Caco-2 (cell line): ENCODE measurements around the gene HES5. TPM values are rescaled to one million over a fixed set of nuclear protein-coding genes. Genes with fewer than 3 reads are reported as not detected.

Experiments used
- BruUV-seq: library from RNA; stranded (reverse); fragments of 400-500 nt; replicated peaks from 2 replicates; lab custom pipeline; 2021; lab: Mats Ljungman, UMichigan
- CTCF ChIA-PET: fragments of 300-600 bp; sonication (Branson Sonifier 250); formaldehyde crosslinking; loops from one replicate; lab custom pipeline; 2022; ENCODE audit warnings: antibody characterized with exemption; lab: Charles Lee
- POLR2A ChIA-PET: fragments of 300-600 bp; sonication (Branson Sonifier 250); formaldehyde crosslinking; loops from one replicate; lab custom pipeline; 2022; ENCODE audit warnings: antibody characterized with exemption; lab: Charles Lee
- DNase-seq, 2 experiments: peaks; one replicate each; pipeline versions ENCODE4 v3.0.0 to v3.0.0-alpha.2; 2020 to 2022
- H3K27me3 ChIP-seq: replicated peaks from 2 replicates; pipeline ENCODE4 v1.6.0; 2011; ENCODE audit warnings: low read length; ENCODE audit not compliant: control insufficient read depth, insufficient read depth
- H3K36me3 ChIP-seq: 2 replicates; pipeline ENCODE4 v1.5.1; 2011; ENCODE audit warnings: low read length; ENCODE audit not compliant: control insufficient read depth, insufficient read depth
- H3K4me1 ChIP-seq: fragments of 250-450 bp; sonication (Bioruptor Pico); 2 replicates; pipeline ENCODE4 v1.5.1; 2020; ENCODE audit warnings: mild to moderate bottlenecking
- H3K4me3 ChIP-seq: 2 replicates; pipeline ENCODE4 v1.5.1; 2011; ENCODE audit warnings: low read depth, mild to moderate bottlenecking, control low read depth, low read length
- H3K9me3 ChIP-seq: fragments of 250-450 bp; sonication (Bioruptor Pico); 2 replicates; pipeline ENCODE4 v1.5.1; 2020; ENCODE audit warnings: mild to moderate bottlenecking, moderate library complexity
- H3K27ac Mint-ChIP-seq: one replicate; pipeline ENCODE4 v1.8.0; 2022; ENCODE audit warnings: mixed read lengths; ENCODE audit not compliant: unreplicated experiment
- H3K27me3 Mint-ChIP-seq: one replicate; pipeline ENCODE4 v1.8.0; 2022; ENCODE audit warnings: mixed read lengths; ENCODE audit not compliant: insufficient read depth, unreplicated experiment
- H3K36me3 Mint-ChIP-seq: one replicate; pipeline ENCODE4 v1.8.0; 2022; ENCODE audit warnings: mild to moderate bottlenecking, mixed read lengths; ENCODE audit not compliant: insufficient read depth, unreplicated experiment
- H3K4me1 Mint-ChIP-seq: one replicate; pipeline ENCODE4 v1.8.0; 2022; ENCODE audit warnings: low read depth, mixed read lengths; ENCODE audit not compliant: unreplicated experiment
- H3K4me3 Mint-ChIP-seq: one replicate; pipeline ENCODE4 v1.8.0; 2022; ENCODE audit warnings: mild to moderate bottlenecking, moderate library complexity, mixed read lengths; ENCODE audit not compliant: unreplicated experiment
- H3K9me3 Mint-ChIP-seq: one replicate; pipeline ENCODE4 v1.8.0; 2022; ENCODE audit warnings: mixed read lengths; ENCODE audit not compliant: unreplicated experiment
- intact Hi-C: fragments of 100-400 bp; cut with micrococcal nuclease; formaldehyde crosslinking; loops from one replicate; pipeline ENCODE4 v1.10.0; 2022; ENCODE audit not compliant: unreplicated experiment
- total RNA-seq: library from RNA; stranded (reverse); gene quantifications from 2 replicates; pipeline ENCODE4 v1.2.3, GENCODE V29; 2022
- TF ChIP-seq, protein P1 (sequence below), 2 experiments: fragments of 200-600 bp in 1 of 2; IDR thresholded peaks; 1 replicate in 1 of 2; 2 replicates in 1 of 2; pipeline versions ENCODE4 v1.5.1 to v1.8.0; 2011 to 2022; ENCODE audit warnings: antibody characterized with exemption in 1 of 2, control low read depth in 1 of 2, inconsistent platforms in 1 of 2, low read depth in 1 of 2, low read length in 1 of 2, mild to moderate bottlenecking in 1 of 2, moderate library complexity in 1 of 2; ENCODE audit not compliant: insufficient read depth in 1 of 2, severe bottlenecking in 1 of 2, unreplicated experiment in 1 of 2

Gene HES5
- total RNA-seq, 1 experiment from 2014 or later: not detected

DNA sequence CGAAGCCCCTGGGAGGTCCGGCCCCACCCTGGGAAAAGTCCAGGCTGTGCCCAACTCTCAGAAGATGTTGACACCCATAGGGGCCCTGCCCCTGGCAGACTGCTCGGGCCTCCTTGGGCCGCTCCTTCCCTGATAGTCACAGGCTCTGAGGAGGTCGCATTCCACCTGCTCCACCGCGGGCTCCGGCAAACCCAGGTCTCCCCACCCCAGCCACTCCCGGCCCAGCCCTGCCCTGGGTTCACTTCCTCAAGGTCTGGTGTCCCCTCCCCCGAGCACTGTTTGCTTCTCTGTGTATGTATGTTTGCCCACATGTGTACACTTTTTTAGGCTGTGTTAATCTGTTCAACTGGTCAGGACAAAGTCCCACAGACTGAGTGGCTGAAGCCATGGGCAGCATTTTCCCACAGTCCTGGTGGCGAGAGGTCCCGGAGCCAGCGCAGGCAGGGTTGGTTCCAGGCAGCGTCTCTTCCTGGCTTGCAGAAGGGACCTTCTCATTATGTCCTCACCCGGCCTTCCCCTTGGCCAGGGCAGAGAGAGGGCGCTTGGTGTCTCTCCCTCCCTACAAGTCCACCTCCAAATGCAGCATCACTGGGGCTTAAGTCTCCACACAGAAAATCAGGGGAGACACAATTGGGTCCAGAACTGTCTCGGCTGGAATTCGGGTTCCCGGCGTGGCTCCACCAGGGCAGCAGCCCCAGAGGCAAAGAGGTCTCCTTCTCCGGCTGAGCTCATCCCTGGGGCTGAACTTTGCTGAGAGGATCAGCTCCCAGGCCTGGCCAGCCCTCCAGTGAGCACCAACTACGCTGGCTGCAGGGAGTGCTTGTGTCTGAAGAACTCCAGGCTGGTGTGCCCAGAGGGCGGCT lies 46.0 kb upstream of the HES5 start:
- peaks cover 6% of the 10 kb centered on the region for H3K36me3 Mint-ChIP-seq
- no peak overlapping the region for H3K4me3 ChIP-seq
- H3K4me1 Mint-ChIP-seq: no peaks in the 10 kb centered on the region
- BruUV-seq: no TSS peak
- DNase-seq: peak; percentile 49 to 75
- H3K36me3 ChIP-seq: no peaks in the 10 kb centered on the region
- H3K27me3 Mint-ChIP-seq: no peaks in the 10 kb centered on the region
- CTCF ChIA-PET: no interaction called here
- POLR2A ChIA-PET: no interaction called here
- intact Hi-C loops: no loop called here
- H3K4me1 ChIP-seq: peaks cover 12% of the 10 kb centered on the region; the same call in 1 of the 2 replicates
- TF ChIP-seq, protein P1, sequence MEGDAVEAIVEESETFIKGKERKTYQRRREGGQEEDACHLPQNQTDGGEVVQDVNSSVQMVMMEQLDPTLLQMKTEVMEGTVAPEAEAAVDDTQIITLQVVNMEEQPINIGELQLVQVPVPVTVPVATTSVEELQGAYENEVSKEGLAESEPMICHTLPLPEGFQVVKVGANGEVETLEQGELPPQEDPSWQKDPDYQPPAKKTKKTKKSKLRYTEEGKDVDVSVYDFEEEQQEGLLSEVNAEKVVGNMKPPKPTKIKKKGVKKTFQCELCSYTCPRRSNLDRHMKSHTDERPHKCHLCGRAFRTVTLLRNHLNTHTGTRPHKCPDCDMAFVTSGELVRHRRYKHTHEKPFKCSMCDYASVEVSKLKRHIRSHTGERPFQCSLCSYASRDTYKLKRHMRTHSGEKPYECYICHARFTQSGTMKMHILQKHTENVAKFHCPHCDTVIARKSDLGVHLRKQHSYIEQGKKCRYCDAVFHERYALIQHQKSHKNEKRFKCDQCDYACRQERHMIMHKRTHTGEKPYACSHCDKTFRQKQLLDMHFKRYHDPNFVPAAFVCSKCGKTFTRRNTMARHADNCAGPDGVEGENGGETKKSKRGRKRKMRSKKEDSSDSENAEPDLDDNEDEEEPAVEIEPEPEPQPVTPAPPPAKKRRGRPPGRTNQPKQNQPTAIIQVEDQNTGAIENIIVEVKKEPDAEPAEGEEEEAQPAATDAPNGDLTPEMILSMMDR (IDR thresholded peaks at IDR 0.05; ENCODE audit: insufficient read depth in 1 of 2, low read depth in 1 of 2, low read length in 1 of 2, severe bottlenecking in 1 of 2, unreplicated experiment in 1 of 2): no peak
- peaks cover 16% of the 10 kb centered on the region for H3K9me3 Mint-ChIP-seq
- H3K4me3 Mint-ChIP-seq: no peak overlapping the region
- no peak overlapping the region for H3K27ac Mint-ChIP-seq
- no peaks in the 10 kb centered on the region for H3K27me3 ChIP-seq
- no peaks in the 10 kb centered on the region for H3K9me3 ChIP-seq

DNA sequence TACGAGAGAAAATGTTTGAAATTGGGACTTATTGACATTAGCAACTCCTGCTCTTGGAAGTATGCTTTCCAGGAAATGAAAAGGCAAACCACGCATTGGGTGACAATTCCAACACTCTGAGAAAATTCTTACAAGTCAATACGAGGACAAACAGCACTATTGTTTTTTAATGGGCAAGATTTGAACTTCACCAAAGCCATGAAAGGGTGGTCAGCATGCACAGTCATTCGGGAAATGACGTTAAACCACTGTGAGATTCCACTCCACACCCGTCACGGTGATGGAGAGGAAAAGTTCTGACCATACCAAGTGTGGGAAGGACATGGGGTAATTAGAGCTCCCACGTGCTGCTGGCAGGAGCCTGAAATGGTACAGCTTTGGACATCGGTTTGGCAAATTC lies 44.3 kb upstream of the HES5 start:
- Histone ChIP-seq H3K9me3 (no peaks in the 10 kb centered on the region), H3K4me1 (peaks cover 12% of the 10 kb centered on the region; the same call in 1 of the 2 replicates), H3K4me3 (no peak overlapping the region), H3K36me3 (no peaks in the 10 kb centered on the region), H3K27me3 (no peaks in the 10 kb centered on the region)
- POLR2A ChIA-PET: no interaction called here
- Mint-ChIP-seq H3K4me1 (no peaks in the 10 kb centered on the region), H3K36me3 (peaks cover 6% of the 10 kb centered on the region), H3K27me3 (no peaks in the 10 kb centered on the region), H3K27ac (no peak overlapping the region), H3K9me3 (peaks cover 16% of the 10 kb centered on the region), H3K4me3 (no peak overlapping the region)
- no peak for DNase-seq
- CTCF ChIA-PET: no interaction called here
- TF ChIP-seq, protein P1 (IDR thresholded peaks at IDR 0.05; ENCODE audit: insufficient read depth in 1 of 2, low read depth in 1 of 2, low read length in 1 of 2, severe bottlenecking in 1 of 2, unreplicated experiment in 1 of 2): no peak
- intact Hi-C loops: no loop called here
- no TSS peak for BruUV-seq

DNA sequence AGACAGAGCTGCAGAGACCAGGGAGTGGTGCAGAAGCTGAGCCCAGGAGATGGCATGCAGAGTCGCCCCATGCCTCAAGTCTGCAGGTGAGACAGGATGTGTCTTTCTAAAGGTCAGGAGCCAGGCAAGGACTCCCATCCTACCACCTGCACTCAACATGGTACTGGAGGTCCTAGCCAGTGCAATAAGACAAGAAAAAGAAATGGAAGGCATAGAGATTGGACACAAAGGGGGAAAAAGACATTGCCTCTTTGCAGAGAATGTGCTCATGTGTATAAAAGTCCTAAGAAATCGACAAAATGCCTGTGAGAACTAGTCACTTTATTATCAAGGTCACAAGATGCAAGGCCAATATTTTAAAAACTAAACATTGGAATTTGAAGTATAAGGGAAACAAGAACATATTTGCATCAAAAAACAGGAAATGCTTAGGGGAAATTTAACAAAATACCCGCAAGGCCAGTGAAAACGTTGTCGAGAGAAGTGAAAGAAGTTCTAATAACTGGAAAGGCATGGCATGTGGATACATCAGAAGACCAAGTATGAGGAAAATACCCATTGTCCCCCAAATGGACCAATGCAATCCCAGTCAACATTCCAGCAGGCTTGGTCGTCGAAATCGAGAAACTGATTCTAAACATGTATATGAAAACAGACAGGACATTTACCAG lies 43.3 kb upstream of the HES5 start:
- intact Hi-C loops: no loop called here
- no peaks in the 10 kb centered on the region for H3K27me3 ChIP-seq
- peaks cover 12% of the 10 kb centered on the region; the same call in 1 of the 2 replicates for H3K4me1 ChIP-seq
- TF ChIP-seq, protein P1 (IDR thresholded peaks at IDR 0.05; ENCODE audit: insufficient read depth in 1 of 2, low read depth in 1 of 2, low read length in 1 of 2, severe bottlenecking in 1 of 2, unreplicated experiment in 1 of 2): no peak
- POLR2A ChIA-PET: no interaction called here
- no peaks in the 10 kb centered on the region for H3K4me1 Mint-ChIP-seq
- peaks cover 6% of the 10 kb centered on the region for H3K36me3 Mint-ChIP-seq
- H3K9me3 ChIP-seq: no peaks in the 10 kb centered on the region
- no peak for DNase-seq
- BruUV-seq: no TSS peak
- no peak overlapping the region for H3K27ac Mint-ChIP-seq
- H3K4me3 ChIP-seq: no peak overlapping the region
- no peak overlapping the region for H3K4me3 Mint-ChIP-seq
- peaks cover 16% of the 10 kb centered on the region for H3K9me3 Mint-ChIP-seq
- H3K36me3 ChIP-seq: no peaks in the 10 kb centered on the region
- CTCF ChIA-PET: no interaction called here
- H3K27me3 Mint-ChIP-seq: no peaks in the 10 kb centered on the region
